CD4-positive, alpha-beta T cell treated with Interleukin-2 at 100 ng/mL for 4 hours (primary cell): ENCODE data around the gene PIGW.

Experiments
- DNase-seq: peaks from one replicate; pipeline ENCODE4 v3.0.0-alpha.2; 2020; ENCODE audit warnings: low spot score

Gene PIGW

DNA sequence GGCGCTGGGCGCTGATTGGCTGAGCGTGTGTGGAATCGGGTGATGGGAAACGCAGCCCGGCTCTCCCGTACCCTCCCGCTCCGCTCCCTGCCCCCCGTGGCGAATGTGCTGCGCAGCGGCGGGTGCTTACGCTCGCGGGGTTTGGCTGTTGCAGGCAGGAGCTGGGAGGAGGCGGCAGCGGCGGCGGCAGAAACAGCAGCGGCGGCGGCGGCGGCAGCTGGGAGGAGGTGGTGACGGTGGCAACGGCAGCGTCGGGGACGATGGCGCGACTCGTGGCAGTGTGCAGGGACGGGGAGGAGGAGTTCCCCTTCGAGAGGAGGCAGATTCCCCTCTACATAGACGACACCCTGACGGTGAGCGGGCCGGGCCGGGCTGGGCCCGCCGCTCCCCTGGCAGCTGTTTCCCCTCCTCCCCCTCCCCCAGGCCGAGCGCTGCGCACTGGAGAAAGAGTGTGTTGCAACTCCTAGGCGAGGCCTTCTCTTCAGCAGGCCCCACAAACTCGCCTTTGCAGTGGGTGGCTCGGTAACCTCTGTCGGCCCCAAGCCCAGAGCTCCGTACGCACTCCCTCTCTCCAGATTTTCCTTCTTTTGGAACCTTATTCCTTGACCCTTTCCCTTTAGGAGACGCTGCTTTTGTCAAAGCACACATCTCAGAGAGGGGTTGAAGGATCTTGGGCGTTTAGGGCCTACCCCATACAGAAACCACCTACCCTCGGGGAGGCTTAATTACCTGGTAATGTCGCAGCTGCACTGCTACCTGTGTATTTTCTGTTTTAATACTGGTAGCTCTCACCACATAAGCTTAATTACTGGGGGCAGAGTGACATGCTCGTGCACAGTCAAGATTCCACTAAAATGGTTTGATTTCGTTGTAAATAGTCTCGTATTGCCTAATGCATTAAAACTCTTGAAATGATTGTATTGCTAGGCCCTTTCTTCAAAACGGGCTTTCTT is 11.0 kb downstream of the PIGW start:
- DNase-seq: peak; percentile 97

DNA sequence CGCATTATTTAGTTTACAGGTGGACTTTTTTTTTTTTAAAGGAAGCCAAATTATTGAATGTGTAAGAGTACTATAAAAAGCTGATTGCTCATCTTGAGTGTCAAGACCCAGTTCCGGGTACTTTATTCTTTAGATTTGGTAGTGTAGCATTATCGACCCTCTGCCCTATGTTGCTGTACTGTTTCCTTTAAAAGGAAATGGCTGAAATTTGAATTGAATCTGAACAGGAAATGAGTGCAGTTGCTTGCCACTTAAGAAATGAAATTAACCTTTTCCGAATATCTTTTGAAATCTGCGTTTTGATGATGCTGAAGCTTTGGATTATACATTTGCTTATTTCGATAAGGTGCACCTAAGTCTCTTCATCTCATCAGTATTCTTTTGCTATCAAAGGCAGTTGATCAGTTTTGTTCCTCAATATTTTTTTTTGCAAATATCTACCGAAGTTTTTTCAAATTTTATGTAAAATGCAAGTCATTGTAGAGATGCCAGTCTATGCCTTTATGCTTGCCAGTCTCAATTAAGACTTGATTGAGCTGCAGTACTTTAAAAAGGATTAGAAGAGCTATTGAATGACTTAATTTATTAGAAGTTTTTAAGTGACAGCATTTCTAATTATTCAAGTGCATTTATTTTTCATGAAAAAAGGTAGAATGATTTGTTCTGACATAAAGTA is 11.8 kb downstream of the PIGW start:
- DNase-seq: peak; percentile 7

DNA sequence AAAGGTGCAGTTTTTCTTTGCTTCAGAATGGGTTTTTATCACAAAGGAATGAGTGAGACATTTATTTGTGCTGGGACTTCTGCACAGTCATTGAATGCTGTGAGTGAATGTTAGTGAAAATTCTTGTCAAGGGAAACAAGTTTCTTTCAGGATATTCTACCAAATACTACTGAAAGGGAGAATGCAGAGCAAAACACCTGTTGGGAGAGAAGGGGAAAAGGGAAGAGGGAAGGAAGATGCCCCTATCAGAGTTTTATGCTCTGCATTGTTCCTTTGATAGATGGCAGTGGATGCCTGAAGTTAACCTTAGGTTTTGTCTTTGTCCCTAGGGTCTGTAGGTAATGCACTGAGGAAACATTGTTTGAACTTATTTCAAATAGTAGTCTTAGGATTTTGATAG is 13.0 kb downstream of the PIGW start:
- DNase-seq: no peak

DNA sequence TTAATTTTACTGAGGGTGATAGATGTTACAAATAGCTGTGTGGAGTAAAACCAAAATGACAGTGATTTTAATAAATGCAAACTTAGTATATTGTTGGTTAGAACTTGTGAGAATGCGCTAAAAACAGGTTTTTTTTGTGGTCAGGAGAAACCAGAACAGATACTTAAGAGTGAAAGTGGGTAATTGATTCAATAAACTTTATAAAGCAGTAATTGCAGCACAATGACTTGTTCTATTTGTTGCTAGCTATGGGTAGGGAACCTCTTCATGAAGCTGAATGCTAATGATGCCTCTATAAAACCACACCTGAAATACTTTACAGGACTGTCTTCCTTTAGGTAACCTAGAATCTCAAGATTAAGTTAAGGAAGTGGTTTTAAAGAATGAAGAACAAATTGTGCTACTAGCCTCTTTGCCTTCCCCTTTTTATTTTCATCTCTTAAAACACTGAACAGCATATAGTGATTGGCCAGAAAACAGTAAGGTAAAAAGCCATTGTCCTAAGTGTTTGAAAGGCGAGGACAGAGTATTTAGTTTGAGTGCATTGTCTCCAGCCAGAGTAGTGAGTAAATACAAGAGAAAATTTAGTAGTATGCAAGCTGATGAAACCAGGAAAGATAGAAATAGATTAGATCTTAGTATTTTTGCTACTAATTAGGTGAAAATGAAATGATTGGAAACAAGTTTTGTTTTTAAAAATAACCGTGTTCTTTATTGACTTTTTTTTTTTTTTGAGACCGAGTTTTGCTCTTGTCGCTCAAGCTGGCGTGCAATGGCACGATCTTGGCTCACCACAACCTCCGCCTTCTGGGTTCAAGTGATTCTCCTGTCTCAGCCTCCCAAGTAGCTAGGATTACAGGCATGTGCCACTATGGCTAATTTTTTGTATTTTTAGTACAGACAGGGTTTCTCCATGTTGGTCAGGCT is 16.0 kb downstream of the PIGW start:
- DNase-seq: peak; percentile 20

DNA sequence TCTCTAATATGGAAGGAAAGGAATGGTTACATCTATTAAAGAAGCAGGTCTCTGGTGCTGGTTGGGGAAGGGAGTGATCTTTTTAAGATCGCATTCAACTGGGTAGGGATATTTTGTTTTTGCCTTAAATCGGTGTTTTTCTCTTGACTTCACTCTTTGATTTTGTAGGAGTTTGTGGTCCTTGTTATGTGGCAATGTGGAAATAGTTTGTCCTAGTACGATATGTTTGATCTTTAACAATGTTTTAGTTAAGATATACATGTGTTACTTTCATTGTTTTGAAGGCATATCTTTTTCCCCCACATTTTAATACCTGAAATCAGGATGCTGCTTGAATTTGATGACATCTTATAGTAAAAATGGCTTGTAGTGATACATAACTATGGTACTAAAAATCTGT is 18.7 kb downstream of the PIGW start:
- DNase-seq: no peak

DNA sequence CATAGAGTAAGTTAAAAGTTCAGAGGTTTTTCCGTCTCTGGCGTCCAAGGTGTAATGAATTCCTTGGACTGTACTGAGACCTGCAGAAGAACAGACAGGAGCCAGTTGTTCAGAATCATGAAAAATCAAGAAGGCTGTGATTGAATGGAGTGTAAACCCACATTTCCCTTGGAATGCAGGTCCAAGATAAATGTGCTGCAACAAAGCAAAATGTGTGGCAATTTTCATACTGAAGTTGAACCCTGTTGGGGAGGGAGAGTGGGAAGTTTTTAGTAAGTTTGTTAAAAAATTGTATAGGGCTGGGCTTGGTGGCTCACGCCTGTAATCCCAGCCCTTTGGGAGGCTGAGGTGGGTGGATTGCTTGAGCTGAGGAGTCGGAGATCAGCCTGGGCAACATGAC is 31.3 kb downstream of the PIGW start:
- no peak for DNase-seq

DNA sequence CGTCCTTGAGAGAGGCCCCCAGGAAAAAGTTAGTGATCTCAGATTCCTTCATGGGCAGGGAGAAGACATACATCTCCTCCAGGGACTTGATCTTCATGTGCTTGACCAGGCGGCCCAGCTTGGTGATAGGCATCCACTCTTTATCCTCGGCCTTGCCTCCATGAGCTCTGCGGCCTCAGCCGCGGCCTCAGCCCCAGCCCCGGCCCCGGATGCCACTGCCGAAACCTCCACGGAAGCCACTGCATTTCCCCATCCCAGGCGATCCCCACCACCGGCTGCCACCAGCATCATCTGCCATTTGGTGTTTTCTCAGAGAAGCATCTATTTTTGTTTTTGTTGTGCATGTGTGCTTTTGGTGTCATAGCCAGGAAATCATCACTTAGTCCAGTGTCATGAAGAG is 40.2 kb downstream of the PIGW start:
- DNase-seq: no peak

DNA sequence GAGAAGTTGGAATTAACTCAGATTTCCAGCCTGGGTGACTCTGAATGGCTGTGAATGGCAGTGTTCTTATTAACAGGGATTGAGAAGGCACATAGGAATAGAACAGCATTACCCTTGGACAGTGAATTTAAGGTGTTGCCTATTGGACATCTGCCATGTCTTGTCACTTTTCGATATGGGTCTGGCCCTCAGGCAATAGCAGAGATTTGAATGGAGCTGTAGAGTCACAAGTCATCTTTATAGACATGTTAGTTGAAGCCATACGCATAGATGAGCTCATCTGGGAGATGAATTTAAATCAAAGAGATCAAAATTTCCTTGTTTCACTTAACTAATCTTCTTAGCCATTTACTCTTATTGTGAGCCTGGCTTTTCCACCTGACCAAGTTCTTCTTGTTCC is 42.0 kb downstream of the PIGW start:
- no peak for DNase-seq

DNA sequence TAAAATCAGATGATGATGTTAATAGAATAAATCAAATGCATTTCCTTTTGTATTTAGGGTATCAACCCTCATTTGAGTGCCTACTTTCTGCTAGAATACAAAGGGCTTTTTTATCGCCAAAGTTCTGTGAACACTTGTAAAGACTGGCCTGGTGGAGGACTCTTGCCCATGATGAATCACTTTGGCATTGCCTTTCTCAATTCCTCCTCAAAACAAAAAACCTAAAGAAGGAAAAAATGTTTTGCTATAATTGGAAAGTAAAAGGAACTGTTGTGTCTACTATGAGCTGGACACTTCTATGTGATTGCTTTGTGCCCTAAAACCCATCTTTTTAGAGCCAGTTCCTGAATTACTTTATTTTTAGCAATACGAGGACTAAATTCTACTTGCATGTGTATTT is 43.9 kb downstream of the PIGW start:
- DNase-seq: no peak

DNA sequence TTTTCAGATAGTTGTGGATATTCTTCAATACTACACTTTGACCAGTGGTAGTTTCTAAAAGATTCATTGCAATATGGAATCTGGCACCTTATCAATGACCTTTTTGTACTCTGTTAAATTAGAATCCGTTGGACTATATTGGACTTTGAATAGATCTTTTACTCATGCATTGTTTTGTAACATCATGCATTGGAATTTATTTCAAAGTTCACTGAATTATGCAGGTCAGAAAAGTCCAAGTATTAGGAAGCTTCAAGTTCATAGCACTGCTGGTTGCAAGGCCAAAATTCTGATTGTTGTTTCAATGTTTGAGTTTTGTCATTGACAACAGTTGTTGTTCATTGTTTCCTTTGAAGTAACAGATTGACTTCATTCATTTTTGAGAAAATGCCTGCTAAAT is 49.0 kb downstream of the PIGW start:
- no peak for DNase-seq

DNA sequence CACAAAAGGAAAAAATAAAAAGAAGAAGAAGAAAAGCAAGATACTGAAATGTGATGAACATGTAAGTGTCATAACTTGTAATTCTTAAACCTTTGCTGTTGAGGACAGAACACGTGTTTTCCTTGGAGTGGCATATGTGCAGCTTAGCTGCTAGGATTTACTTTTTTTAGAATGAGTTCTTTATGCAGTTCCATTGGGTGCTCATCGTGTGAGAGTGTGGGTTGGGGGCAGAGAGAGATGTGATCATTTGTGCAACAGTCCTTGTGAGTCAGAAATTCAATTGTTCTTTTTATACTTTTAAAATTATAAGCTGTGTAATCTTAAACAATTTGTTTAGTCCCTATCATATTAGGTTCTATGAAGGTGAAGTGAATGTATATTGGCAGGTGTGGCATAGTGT is 51.4 kb downstream of the PIGW start:
- no peak for DNase-seq
